Astrocyte of the cerebellum (primary cell): ENCODE results near the gene DEAF1.

Experiments used
- DNase-seq: peaks from one replicate; pipeline ENCODE4 v3.0.0-alpha.2; 2011; ENCODE audit warnings: low read depth
- H3K4me3 ChIP-seq: 2 replicates; pipeline ENCODE4 v1.5.1; 2011; ENCODE audit warnings: mild to moderate bottlenecking, low read depth, low read length, moderate library complexity
- CTCF ChIP-seq: IDR thresholded peaks from 2 replicates; pipeline ENCODE4 v1.5.1; 2012; ENCODE audit warnings: low read length, low read depth, moderate library complexity, mild to moderate bottlenecking; ENCODE audit errors: missing control alignments
- in situ Hi-C: cut with HindIII; loops from 2 replicates; pipeline ENCODE4 v1.10.0; 2017; ENCODE audit warnings: low sequenced_read_pairs

DEAF1 gene

GRCh38 chr11:603154-603553 is 91.9 kb downstream of the DEAF1 start:
- no peak for DNase-seq
- H3K4me3 ChIP-seq, result no peak overlapping the region
- in situ Hi-C loops, result no loop called here
- TF ChIP-seq CTCF, result no peak

- in situ Hi-C loops, result no loop called here
- no peak overlapping the region for H3K4me3 ChIP-seq
- no peak for DNase-seq
- TF ChIP-seq CTCF, result no peak
These were observed 93.3 kb downstream of the DEAF1 start for GRCh38 chr11:601573-602245.

GRCh38 chr11:598005-598680 is 96.9 kb downstream of the DEAF1 start:
- no peak for DNase-seq
- no peak overlapping the region for H3K4me3 ChIP-seq
- in situ Hi-C loops, result no loop called here
- TF ChIP-seq CTCF, result no peak

- TF ChIP-seq CTCF, result no peak
- H3K4me3 ChIP-seq, result no peak overlapping the region
- DNase-seq, result no peak
- in situ Hi-C loops, result no loop called here
These were observed 97.8 kb downstream of the DEAF1 start for GRCh38 chr11:597166-597725.

GRCh38 chr11:596374-596773 is 98.6 kb downstream of the DEAF1 start:
- TF ChIP-seq CTCF, result no peak
- in situ Hi-C loops, result no loop called here
- no peak for DNase-seq
- H3K4me3 ChIP-seq, result no peak overlapping the region

GRCh38 chr11:595400-595799 is 99.6 kb downstream of the DEAF1 start:
- no peak overlapping the region for H3K4me3 ChIP-seq
- TF ChIP-seq CTCF, result no peak
- DNase-seq, result no peak
- in situ Hi-C loops, result no loop called here
